Measurements from ENCODE around the gene JMJD7.

JMJD7 gene

DNA sequence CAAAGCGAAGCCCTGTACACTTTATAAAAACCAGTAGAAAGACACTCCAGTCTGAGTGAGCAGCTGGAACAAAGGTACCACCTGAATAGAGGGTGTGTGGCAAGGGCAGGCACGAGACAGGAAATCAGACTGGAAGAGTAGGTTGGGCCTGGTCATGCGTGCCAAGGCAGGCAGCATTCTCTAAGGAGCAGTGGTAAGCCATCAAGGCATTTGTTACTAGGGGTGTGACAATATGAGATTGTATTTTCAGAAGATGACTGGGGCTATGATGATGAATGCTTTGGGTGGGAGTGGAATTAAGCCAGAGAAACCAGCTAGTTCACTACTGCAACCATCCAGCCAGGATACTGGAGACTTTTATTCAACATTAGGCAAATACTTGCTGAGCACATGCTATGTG is 5.0 kb downstream of the JMJD7 start:
- Histone ChIP-seq H3K27me3 (no peaks in the 10 kb centered on the region), H3K4me3 (ENCODE audit: low read depth, low read length) (no peak overlapping the region), H3K9me3 (no peaks in the 10 kb centered on the region), H3K4me1 (no peaks in the 10 kb centered on the region), H3K36me3 (no peaks in the 10 kb centered on the region)
- TF ChIP-seq, protein P1, sequence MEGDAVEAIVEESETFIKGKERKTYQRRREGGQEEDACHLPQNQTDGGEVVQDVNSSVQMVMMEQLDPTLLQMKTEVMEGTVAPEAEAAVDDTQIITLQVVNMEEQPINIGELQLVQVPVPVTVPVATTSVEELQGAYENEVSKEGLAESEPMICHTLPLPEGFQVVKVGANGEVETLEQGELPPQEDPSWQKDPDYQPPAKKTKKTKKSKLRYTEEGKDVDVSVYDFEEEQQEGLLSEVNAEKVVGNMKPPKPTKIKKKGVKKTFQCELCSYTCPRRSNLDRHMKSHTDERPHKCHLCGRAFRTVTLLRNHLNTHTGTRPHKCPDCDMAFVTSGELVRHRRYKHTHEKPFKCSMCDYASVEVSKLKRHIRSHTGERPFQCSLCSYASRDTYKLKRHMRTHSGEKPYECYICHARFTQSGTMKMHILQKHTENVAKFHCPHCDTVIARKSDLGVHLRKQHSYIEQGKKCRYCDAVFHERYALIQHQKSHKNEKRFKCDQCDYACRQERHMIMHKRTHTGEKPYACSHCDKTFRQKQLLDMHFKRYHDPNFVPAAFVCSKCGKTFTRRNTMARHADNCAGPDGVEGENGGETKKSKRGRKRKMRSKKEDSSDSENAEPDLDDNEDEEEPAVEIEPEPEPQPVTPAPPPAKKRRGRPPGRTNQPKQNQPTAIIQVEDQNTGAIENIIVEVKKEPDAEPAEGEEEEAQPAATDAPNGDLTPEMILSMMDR (IDR thresholded peaks at IDR 0.05; ENCODE audit: low read depth, low read length): no peak
- DNase-seq: no peak

DNA sequence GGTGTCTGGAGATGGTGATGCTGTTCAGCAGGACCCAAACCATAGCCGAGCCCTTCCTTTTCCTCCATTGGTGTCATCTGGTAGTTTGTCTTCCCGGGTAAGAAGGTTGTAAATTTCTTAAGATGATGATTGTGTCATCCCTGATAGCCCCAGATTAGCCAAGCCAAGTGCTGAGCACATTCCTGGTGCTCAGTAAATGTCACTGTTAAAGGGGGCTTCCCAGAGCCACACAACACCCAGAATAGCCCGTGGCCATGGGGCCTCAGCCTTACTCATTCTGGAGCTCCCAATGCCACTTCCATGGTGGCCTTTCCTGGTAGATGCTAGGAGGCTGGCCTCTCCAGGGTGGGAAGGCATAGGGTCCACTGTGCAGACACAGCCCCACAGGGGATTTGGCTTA is 6.2 kb downstream of the JMJD7 start:
- DNase-seq: no peak
- H3K27me3 ChIP-seq: no peaks in the 10 kb centered on the region
- no peak overlapping the region for H3K4me3 ChIP-seq (ENCODE audit: low read depth, low read length)
- TF ChIP-seq, protein P1 (IDR thresholded peaks at IDR 0.05; ENCODE audit: low read depth, low read length): no peak
- no peaks in the 10 kb centered on the region for H3K9me3 ChIP-seq
- no peaks in the 10 kb centered on the region for H3K36me3 ChIP-seq
- no peaks in the 10 kb centered on the region for H3K4me1 ChIP-seq

DNA sequence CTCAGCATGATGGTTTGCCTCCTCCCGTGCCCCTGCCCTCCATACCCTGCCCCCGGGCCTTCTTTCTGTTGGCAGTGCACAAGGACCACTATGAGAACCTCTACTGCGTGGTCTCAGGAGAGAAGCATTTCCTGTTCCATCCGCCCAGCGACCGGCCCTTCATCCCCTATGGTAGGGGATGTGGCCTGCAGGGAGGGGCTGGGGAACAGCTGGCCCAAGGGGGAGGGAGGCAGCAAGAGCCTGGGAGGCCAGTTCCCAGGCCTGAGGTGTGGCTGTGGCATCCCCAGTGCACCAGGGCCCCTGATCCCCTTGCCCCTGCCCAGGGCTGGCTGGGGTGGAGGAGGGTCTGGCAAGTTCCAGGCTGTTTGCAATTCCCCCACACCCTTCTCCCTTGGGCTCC is 8.2 kb downstream of the JMJD7 start:
- H3K36me3 ChIP-seq: no peaks in the 10 kb centered on the region
- H3K4me1 ChIP-seq: peaks cover 7% of the 10 kb centered on the region
- TF ChIP-seq, protein P1 (IDR thresholded peaks at IDR 0.05; ENCODE audit: low read depth, low read length): no peak
- H3K4me3 ChIP-seq (ENCODE audit: low read depth, low read length): no peak overlapping the region
- no peaks in the 10 kb centered on the region for H3K27me3 ChIP-seq
- H3K9me3 ChIP-seq: no peaks in the 10 kb centered on the region
- DNase-seq: no peak

DNA sequence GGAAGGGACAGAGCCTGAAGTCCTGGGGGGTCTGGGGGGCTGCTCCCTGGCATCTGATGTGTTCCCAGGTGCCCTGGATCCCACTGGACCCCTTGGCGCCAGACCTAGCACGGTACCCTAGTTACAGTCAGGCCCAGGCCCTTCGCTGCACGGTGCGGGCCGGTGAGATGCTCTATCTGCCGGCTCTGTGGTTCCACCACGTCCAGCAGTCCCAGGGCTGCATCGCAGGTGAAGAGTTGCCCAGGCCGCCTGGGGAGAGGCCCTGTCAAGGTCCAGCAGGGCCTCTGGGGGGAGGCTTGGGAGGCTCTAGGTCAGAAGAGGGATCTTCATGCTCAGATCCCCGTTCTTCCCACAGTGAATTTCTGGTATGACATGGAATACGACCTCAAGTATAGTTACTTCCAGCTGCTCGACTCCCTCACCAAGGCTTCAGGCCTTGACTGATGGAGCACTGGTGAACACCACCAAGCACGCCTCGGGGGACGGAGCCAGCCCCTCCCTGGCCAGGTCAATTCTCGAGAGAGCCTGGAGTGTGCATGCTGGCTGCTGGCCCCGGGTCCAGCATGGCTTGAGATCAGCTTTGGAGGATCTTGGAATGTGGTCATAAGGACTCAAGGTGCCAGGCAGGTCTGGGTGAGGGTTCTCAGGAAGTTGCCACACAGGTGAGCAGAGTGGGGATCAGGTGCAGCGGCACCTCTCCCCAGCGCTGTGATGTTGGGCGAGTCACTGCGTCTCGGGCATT is 9.0 kb downstream of the JMJD7 start:
- Histone ChIP-seq H3K36me3 (no peaks in the 10 kb centered on the region), H3K4me3 (ENCODE audit: low read depth, low read length) (no peak overlapping the region), H3K27me3 (no peaks in the 10 kb centered on the region), H3K4me1 (peaks cover 7% of the 10 kb centered on the region), H3K9me3 (no peaks in the 10 kb centered on the region)
- no peak for DNase-seq
- TF ChIP-seq, protein P1 (IDR thresholded peaks at IDR 0.05; ENCODE audit: low read depth, low read length): no peak

DNA sequence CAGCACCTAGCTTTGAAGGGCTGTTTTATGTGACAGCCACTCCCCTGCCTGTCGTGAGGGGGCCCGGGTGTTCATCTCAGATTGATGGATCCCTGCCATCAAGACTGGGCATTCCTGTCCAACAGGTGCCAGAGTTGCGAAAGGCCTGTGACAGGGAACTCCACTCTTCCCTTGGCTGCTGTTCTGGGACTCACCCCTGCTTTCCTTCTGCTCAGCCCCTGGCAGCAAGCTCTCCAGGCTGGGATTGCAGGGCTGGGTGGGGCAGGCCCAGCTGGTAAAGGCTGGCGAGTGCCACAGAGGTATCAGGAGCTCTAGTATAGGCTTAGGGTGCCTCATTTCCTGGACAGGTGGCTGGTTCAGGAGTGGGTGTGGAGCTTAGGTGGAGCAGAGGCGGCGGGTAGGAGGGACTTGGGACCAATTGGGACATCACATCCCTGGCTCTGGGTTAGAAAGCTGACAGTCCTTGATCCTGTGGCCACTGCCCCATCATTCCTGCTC is 10.6 kb downstream of the JMJD7 start, which contains the start of gene PLA2G4B:
TSS of gene PLA2G4B (plus strand) at position 448 of the 498 bp plus-strand sequence. CDS start 67 bp downstream, outside the sequence.
- H3K36me3 ChIP-seq: no peaks in the 10 kb centered on the region
- peaks cover 7% of the 10 kb centered on the region for H3K4me1 ChIP-seq
- TF ChIP-seq, protein P1 (IDR thresholded peaks at IDR 0.05; ENCODE audit: low read depth, low read length): no peak
- no peaks in the 10 kb centered on the region for H3K9me3 ChIP-seq
- no peaks in the 10 kb centered on the region for H3K27me3 ChIP-seq
- H3K4me3 ChIP-seq (ENCODE audit: low read depth, low read length): no peak within 1 kb of the TSS
- no peak for DNase-seq

DNA sequence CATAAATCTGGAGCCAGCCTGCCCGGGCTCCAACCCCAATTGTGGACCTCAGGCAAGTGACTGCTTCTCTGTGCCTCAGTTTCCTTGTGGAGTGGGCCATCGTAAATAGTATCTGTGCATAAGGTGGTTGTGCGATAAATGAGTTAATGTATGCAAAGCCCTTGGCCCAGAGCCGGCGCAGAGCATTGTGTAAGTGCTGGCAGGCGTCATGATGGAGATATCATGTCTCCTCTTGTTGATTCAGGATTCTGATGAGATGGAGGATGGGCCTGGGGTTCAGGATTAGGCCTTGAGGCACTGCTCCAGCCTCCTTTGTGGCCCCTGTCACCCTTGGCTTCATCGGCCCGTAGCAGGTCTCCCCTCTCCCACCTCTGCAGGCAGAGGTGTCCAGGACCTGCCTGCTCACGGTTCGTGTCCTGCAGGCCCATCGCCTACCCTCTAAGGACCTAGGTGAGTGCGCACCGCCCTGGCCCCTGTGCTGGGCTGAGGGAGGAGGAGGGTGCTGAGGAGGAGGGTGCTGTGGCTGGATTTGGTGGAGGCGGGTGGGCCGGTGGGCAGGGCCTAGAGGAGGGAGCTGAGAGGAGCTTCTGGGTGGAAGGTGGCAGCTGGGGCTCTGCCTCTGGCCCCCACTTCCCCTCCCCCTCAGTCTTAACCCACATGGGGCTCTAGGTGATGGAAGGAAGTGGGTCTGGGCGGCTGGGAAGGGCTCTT is 12.0 kb downstream of the JMJD7 start:
- no peak overlapping the region for H3K4me3 ChIP-seq (ENCODE audit: low read depth, low read length)
- TF ChIP-seq, protein P1 (IDR thresholded peaks at IDR 0.05; ENCODE audit: low read depth, low read length): no peak
- no peak for DNase-seq

More for the DNA sequence above, 12.0 kb downstream of the JMJD7 start:
- Histone ChIP-seq H3K27me3 (no peaks in the 10 kb centered on the region), H3K36me3 (no peaks in the 10 kb centered on the region), H3K4me1 (peaks cover 7% of the 10 kb centered on the region), H3K9me3 (no peaks in the 10 kb centered on the region)
